WTC11 (cell line): Measurements from ENCODE around the gene MRAS. TPM values are rescaled to one million over a fixed set of nuclear protein-coding genes. Genes with fewer than 3 reads are reported as not detected.

Source experiments
- ATAC-seq: fragments of 200-7000 bp; cut with Tn5 transposase; 2 replicates; pipeline ENCODE4 v1.10.0; 2021; ENCODE audit warnings: mild to moderate bottlenecking, moderate library complexity
- CTCF ChIA-PET: fragments of 300-600 bp; sonication (Branson Sonifier 250); formaldehyde crosslinking; loops from one replicate; lab custom pipeline; 2021; ENCODE audit warnings: antibody characterized with exemption; lab: Charles Lee
- POLR2A ChIA-PET: fragments of 350-600 bp; sonication (Branson Sonifier 250); formaldehyde crosslinking; loops from one replicate; lab custom pipeline; 2021; ENCODE audit warnings: antibody characterized with exemption; lab: Charles Lee
- DNase-seq: peaks from one replicate; pipeline ENCODE4 v3.0.0; 2021; ENCODE audit warnings: low spot score
- H3K27ac Mint-ChIP-seq: 2 replicates; pipeline ENCODE4 v1.8.0; 2021; ENCODE audit warnings: mixed read lengths
- H3K27me3 Mint-ChIP-seq: 2 replicates; pipeline ENCODE4 v1.8.0; 2021; ENCODE audit warnings: low read depth, mild to moderate bottlenecking, moderate library complexity, mixed read lengths
- H3K36me3 Mint-ChIP-seq: 2 replicates; pipeline ENCODE4 v1.8.0; 2021; ENCODE audit warnings: mixed read lengths
- H3K4me1 Mint-ChIP-seq: 2 replicates; pipeline ENCODE4 v1.8.0; 2022; ENCODE audit warnings: mixed read lengths
- H3K4me3 Mint-ChIP-seq: 2 replicates; pipeline ENCODE4 v1.8.0; 2021; ENCODE audit warnings: mild to moderate bottlenecking, moderate library complexity, mixed read lengths
- H3K9me3 Mint-ChIP-seq: 2 replicates; pipeline ENCODE4 v1.8.0; 2021; ENCODE audit warnings: mixed read lengths
- CREM ChIP-seq: sonication (generic); formaldehyde crosslinking; IDR thresholded peaks from 2 replicates; pipeline ENCODE4 v1.8.1; 2022; ENCODE audit warnings: mild to moderate bottlenecking, missing genetic modification reagents, moderate library complexity
- EMX1 ChIP-seq: fragments of 250-450 bp; sonication (Bioruptor Pico); IDR thresholded peaks from 2 replicates; pipeline ENCODE4 v1.8.0; 2021; ENCODE audit warnings: mild to moderate bottlenecking
- ESRRA ChIP-seq: sonication (generic); formaldehyde crosslinking; IDR thresholded peaks from 2 replicates; pipeline ENCODE4 v1.8.1; 2022; ENCODE audit warnings: mild to moderate bottlenecking, missing genetic modification reagents, borderline replicate concordance
- GABPB1 ChIP-seq: sonication (generic); formaldehyde crosslinking; IDR thresholded peaks from 2 replicates; pipeline ENCODE4 v1.8.1; 2023; ENCODE audit warnings: mild to moderate bottlenecking, missing genetic modification reagents
- NR1H2 ChIP-seq: sonication (generic); formaldehyde crosslinking; IDR thresholded peaks from 2 replicates; pipeline ENCODE4 v1.9.0; 2021; ENCODE audit warnings: mild to moderate bottlenecking, moderate library complexity, missing genetic modification reagents
- RORB ChIP-seq: fragments of 250-450 bp; sonication (Bioruptor Pico); IDR thresholded peaks from 2 replicates; pipeline ENCODE4 v1.9.0; 2021; ENCODE audit warnings: mild to moderate bottlenecking
- TEAD4 ChIP-seq: sonication (generic); formaldehyde crosslinking; IDR thresholded peaks from 2 replicates; pipeline ENCODE4 v1.8.0; 2022; ENCODE audit warnings: mild to moderate bottlenecking, missing genetic modification reagents
- ZNF138 ChIP-seq: sonication (generic); formaldehyde crosslinking; conservative IDR thresholded peaks from 2 replicates; pipeline ENCODE4 v1.8.1; 2022; ENCODE audit warnings: mild to moderate bottlenecking, moderate library complexity, missing genetic modification reagents
- ZNF232 ChIP-seq: sonication (generic); formaldehyde crosslinking; IDR thresholded peaks from 2 replicates; pipeline ENCODE4 v1.8.0; 2022; ENCODE audit warnings: mild to moderate bottlenecking, missing genetic modification reagents
- ZNF263 ChIP-seq: sonication (generic); formaldehyde crosslinking; IDR thresholded peaks from 2 replicates; pipeline ENCODE4 v1.8.1; 2022; ENCODE audit warnings: low read depth, mild to moderate bottlenecking, moderate library complexity, missing genetic modification reagents
- ZNF317 ChIP-seq: sonication (generic); formaldehyde crosslinking; IDR thresholded peaks from 2 replicates; pipeline ENCODE4 v1.8.1; 2023; ENCODE audit warnings: low read depth, mild to moderate bottlenecking, moderate library complexity, missing genetic modification reagents, borderline replicate concordance
- ZNF396 ChIP-seq: fragments of 250-450 bp; sonication (Bioruptor Pico); IDR thresholded peaks from 2 replicates; pipeline ENCODE4 v1.8.0; 2021; ENCODE audit warnings: mild to moderate bottlenecking, moderate library complexity, borderline replicate concordance
- ZNF416 ChIP-seq: fragments of 250-450 bp; sonication (Bioruptor Pico); IDR thresholded peaks from 2 replicates; pipeline ENCODE4 v1.9.0; 2021; ENCODE audit warnings: mild to moderate bottlenecking, inconsistent platforms
- total RNA-seq: library from RNA; stranded (reverse); gene quantifications from 3 replicates; pipeline ENCODE4 v1.2.3, GENCODE V29; 2021
- TF ChIP-seq, protein P1 (sequence below): sonication (generic); formaldehyde crosslinking; IDR thresholded peaks from 2 replicates; pipeline ENCODE4 v1.8.1; 2022; ENCODE audit warnings: low read depth, mild to moderate bottlenecking, moderate library complexity, missing genetic modification reagents, borderline replicate concordance
- TF ChIP-seq, protein P2 (sequence below): sonication (generic); formaldehyde crosslinking; IDR thresholded peaks from 2 replicates; pipeline ENCODE4 v1.8.1; 2023; ENCODE audit warnings: mild to moderate bottlenecking, moderate library complexity, missing genetic modification reagents
- TF ChIP-seq, protein P3 (sequence below): sonication (generic); formaldehyde crosslinking; IDR thresholded peaks from 2 replicates; pipeline ENCODE4 v1.8.0; 2023; ENCODE audit warnings: missing genetic modification reagents
- TF ChIP-seq, protein P4 (sequence below): sonication (generic); formaldehyde crosslinking; IDR thresholded peaks from 2 replicates; pipeline ENCODE4 v1.8.0; 2022; ENCODE audit warnings: missing genetic modification reagents
- TF ChIP-seq, protein P5 (sequence below): sonication (generic); formaldehyde crosslinking; IDR thresholded peaks from 2 replicates; pipeline ENCODE4 v1.8.1; 2022; ENCODE audit warnings: missing genetic modification reagents, borderline replicate concordance
- TF ChIP-seq, protein P6 (sequence below): fragments of 250-450 bp; sonication (Bioruptor Pico); IDR thresholded peaks from 2 replicates; pipeline ENCODE4 v1.9.0; 2021; ENCODE audit warnings: mild to moderate bottlenecking, borderline replicate concordance
- TF ChIP-seq, protein P7 (sequence below): sonication (generic); formaldehyde crosslinking; conservative IDR thresholded peaks from 2 replicates; pipeline ENCODE4 v1.8.1; 2023; ENCODE audit warnings: mild to moderate bottlenecking, low read depth, missing genetic modification reagents, moderate library complexity

The MRAS gene
- total RNA-seq, 1 experiment from 2014 or later, result 14.8 TPM

DNA sequence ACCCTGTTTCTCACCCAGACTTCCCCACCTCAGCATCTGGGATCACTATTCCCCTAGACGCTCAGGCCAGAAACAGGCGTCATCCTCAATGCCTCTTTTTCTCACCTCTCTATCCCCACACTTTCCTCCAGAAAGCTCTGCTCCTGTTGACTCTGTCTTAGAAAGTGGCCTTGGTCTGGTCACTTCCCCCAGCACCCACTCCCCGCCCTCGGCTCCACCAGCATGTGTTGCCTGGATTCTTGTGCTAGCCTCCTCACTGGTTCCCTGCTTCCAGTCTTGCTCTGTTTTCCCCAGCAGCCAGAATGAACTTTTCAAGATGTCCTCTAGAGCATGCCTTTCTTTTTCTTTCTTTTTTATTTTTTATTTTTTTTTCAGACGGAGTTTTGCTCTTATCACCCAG, 46.3 kb downstream of the MRAS start (continued):
- TF ChIP-seq, protein P1, sequence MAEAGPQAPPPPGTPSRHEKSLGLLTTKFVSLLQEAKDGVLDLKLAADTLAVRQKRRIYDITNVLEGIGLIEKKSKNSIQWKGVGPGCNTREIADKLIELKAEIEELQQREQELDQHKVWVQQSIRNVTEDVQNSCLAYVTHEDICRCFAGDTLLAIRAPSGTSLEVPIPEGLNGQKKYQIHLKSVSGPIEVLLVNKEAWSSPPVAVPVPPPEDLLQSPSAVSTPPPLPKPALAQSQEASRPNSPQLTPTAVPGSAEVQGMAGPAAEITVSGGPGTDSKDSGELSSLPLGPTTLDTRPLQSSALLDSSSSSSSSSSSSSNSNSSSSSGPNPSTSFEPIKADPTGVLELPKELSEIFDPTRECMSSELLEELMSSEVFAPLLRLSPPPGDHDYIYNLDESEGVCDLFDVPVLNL, result no peak
- TF ChIP-seq RORB (CRISPR knock-in tag) (no peak), ESRRA (no peak), CREM (no peak), ZNF416 (CRISPR knock-in tag) (no peak), TEAD4 (CRISPR knock-in tag) (no peak), ZNF396 (no peak), GABPB1 (no peak)
- TF ChIP-seq, protein P2, sequence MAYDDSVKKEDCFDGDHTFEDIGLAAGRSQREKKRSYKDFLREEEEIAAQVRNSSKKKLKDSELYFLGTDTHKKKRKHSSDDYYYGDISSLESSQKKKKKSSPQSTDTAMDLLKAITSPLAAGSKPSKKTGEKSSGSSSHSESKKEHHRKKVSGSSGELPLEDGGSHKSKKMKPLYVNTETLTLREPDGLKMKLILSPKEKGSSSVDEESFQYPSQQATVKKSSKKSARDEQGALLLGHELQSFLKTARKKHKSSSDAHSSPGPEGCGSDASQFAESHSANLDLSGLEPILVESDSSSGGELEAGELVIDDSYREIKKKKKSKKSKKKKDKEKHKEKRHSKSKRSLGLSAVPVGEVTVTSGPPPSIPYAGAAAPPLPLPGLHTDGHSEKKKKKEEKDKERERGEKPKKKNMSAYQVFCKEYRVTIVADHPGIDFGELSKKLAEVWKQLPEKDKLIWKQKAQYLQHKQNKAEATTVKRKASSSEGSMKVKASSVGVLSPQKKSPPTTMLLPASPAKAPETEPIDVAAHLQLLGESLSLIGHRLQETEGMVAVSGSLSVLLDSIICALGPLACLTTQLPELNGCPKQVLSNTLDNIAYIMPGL (CRISPR knock-in tag), result no peak
- TF ChIP-seq, protein P3, sequence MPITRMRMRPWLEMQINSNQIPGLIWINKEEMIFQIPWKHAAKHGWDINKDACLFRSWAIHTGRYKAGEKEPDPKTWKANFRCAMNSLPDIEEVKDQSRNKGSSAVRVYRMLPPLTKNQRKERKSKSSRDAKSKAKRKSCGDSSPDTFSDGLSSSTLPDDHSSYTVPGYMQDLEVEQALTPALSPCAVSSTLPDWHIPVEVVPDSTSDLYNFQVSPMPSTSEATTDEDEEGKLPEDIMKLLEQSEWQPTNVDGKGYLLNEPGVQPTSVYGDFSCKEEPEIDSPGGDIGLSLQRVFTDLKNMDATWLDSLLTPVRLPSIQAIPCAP (CRISPR knock-in tag), result no peak

DNA sequence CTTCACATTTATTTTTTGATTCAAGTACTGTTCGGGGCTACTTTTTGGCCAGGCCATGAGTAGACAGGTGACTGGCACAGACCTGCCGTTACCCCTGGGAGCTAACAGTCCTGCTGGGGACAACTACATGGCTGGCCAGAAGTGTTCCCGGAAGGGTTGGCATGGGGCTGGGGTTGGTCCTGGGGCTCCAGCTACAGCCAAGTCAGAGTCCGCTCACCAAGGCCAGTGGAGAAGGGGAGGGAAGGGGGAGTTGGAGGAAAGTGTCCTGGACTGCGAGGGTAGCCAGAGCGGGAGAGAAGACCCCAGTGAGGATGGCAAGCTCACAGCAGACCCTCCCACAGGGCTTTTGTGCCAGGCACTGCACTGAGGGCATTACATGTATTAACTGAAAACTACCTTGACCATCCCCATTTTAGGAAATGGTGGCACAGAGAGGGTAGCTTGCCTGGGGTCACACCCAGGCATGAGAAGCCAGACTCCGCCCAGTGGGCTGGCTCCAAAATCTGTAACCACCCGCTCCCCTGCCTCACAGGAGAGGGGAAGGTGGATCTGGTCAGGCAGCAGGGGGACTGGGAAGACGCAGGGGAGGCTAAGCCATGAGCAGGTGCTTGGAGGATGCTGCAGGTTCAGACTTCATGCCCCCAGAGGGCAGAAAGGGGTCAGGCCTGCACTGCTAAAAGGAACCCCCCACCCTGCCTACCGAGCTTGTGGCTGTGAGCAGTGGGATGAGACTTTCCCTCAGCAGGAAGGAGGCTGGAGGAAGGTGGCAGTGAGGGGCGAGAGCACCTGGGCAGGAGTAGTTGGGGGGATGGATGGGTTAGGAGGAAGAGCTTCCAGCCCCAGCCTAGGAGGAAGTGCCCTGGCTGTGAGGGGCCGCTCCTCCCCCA, 47.7 kb downstream of the MRAS start:
- Mint-ChIP-seq H3K36me3 (no peaks in the 10 kb centered on the region), H3K4me3 (no peak overlapping the region), H3K27me3 (no peaks in the 10 kb centered on the region), H3K9me3 (no peaks in the 10 kb centered on the region), H3K4me1 (peaks cover 20% of the 10 kb centered on the region), H3K27ac (peak overlapping the region; percentile 34)
- ChIA-PET POLR2A (no interaction called here), CTCF (interaction anchor here (1.0 to 4.6 kb wide), 13 partner anchors 9 to 540 kb away, joined by 3 to 33 read pairs (median 5); partner anchors contain the start of gene ESYT3)
- no peak for DNase-seq
- peak; percentile 66 for ATAC-seq
- TF ChIP-seq, protein P4, sequence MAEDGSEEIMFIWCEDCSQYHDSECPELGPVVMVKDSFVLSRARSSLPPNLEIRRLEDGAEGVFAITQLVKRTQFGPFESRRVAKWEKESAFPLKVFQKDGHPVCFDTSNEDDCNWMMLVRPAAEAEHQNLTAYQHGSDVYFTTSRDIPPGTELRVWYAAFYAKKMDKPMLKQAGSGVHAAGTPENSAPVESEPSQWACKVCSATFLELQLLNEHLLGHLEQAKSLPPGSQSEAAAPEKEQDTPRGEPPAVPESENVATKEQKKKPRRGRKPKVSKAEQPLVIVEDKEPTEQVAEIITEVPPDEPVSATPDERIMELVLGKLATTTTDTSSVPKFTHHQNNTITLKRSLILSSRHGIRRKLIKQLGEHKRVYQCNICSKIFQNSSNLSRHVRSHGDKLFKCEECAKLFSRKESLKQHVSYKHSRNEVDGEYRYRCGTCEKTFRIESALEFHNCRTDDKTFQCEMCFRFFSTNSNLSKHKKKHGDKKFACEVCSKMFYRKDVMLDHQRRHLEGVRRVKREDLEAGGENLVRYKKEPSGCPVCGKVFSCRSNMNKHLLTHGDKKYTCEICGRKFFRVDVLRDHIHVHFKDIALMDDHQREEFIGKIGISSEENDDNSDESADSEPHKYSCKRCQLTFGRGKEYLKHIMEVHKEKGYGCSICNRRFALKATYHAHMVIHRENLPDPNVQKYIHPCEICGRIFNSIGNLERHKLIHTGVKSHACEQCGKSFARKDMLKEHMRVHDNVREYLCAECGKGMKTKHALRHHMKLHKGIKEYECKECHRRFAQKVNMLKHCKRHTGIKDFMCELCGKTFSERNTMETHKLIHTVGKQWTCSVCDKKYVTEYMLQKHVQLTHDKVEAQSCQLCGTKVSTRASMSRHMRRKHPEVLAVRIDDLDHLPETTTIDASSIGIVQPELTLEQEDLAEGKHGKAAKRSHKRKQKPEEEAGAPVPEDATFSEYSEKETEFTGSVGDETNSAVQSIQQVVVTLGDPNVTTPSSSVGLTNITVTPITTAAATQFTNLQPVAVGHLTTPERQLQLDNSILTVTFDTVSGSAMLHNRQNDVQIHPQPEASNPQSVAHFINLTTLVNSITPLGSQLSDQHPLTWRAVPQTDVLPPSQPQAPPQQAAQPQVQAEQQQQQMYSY (CRISPR knock-in tag), result no peak
- TF ChIP-seq ZNF263 (CRISPR knock-in tag) (no peak), ZNF317 (CRISPR knock-in tag) (no peak), ZNF232 (CRISPR knock-in tag) (no peak), ZNF138 (no peak), EMX1 (no peak), NR1H2 (CRISPR knock-in tag) (no peak)
- TF ChIP-seq, protein P5, sequence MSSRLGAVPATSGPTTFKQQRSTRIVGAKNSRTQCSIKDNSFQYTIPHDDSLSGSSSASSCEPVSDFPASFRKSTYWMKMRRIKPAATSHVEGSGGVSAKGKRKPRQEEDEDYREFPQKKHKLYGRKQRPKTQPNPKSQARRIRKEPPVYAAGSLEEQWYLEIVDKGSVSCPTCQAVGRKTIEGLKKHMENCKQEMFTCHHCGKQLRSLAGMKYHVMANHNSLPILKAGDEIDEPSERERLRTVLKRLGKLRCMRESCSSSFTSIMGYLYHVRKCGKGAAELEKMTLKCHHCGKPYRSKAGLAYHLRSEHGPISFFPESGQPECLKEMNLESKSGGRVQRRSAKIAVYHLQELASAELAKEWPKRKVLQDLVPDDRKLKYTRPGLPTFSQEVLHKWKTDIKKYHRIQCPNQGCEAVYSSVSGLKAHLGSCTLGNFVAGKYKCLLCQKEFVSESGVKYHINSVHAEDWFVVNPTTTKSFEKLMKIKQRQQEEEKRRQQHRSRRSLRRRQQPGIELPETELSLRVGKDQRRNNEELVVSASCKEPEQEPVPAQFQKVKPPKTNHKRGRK, result no peak
- TF ChIP-seq, protein P6, sequence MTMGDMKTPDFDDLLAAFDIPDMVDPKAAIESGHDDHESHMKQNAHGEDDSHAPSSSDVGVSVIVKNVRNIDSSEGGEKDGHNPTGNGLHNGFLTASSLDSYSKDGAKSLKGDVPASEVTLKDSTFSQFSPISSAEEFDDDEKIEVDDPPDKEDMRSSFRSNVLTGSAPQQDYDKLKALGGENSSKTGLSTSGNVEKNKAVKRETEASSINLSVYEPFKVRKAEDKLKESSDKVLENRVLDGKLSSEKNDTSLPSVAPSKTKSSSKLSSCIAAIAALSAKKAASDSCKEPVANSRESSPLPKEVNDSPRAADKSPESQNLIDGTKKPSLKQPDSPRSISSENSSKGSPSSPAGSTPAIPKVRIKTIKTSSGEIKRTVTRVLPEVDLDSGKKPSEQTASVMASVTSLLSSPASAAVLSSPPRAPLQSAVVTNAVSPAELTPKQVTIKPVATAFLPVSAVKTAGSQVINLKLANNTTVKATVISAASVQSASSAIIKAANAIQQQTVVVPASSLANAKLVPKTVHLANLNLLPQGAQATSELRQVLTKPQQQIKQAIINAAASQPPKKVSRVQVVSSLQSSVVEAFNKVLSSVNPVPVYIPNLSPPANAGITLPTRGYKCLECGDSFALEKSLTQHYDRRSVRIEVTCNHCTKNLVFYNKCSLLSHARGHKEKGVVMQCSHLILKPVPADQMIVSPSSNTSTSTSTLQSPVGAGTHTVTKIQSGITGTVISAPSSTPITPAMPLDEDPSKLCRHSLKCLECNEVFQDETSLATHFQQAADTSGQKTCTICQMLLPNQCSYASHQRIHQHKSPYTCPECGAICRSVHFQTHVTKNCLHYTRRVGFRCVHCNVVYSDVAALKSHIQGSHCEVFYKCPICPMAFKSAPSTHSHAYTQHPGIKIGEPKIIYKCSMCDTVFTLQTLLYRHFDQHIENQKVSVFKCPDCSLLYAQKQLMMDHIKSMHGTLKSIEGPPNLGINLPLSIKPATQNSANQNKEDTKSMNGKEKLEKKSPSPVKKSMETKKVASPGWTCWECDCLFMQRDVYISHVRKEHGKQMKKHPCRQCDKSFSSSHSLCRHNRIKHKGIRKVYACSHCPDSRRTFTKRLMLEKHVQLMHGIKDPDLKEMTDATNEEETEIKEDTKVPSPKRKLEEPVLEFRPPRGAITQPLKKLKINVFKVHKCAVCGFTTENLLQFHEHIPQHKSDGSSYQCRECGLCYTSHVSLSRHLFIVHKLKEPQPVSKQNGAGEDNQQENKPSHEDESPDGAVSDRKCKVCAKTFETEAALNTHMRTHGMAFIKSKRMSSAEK (CRISPR knock-in tag), result no peak
- TF ChIP-seq, protein P7, sequence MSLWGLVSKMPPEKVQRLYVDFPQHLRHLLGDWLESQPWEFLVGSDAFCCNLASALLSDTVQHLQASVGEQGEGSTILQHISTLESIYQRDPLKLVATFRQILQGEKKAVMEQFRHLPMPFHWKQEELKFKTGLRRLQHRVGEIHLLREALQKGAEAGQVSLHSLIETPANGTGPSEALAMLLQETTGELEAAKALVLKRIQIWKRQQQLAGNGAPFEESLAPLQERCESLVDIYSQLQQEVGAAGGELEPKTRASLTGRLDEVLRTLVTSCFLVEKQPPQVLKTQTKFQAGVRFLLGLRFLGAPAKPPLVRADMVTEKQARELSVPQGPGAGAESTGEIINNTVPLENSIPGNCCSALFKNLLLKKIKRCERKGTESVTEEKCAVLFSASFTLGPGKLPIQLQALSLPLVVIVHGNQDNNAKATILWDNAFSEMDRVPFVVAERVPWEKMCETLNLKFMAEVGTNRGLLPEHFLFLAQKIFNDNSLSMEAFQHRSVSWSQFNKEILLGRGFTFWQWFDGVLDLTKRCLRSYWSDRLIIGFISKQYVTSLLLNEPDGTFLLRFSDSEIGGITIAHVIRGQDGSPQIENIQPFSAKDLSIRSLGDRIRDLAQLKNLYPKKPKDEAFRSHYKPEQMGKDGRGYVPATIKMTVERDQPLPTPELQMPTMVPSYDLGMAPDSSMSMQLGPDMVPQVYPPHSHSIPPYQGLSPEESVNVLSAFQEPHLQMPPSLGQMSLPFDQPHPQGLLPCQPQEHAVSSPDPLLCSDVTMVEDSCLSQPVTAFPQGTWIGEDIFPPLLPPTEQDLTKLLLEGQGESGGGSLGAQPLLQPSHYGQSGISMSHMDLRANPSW (CRISPR knock-in tag), result no peak
